ENCODE data around the gene LEMD2.

Gene LEMD2

DNA sequence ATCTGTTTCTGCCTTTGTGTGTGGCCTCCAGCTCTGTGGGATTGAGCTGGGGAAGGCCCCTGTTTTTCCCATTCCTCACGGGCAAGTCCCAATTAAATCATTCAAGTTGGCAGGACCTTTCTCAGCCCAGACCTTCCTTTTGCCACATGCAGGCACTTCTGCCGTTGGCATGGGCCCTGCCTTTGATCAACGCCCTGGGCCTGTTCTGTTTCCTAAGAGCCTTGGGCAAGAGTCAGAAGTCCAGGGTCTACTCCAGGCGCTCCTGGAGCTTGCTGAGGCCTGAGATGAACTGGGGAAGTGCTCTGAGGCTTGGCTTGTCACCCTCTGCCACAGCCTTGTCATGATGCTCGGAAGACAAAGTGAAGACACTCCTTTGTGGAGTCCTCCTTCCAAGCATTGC is 49.4 kb downstream of the LEMD2 start:
- TF ChIP-seq ZNF660 (tag by site-specific recombination; IDR thresholded peaks at IDR 0.05) = no peak
- TF ChIP-seq ZBTB21 (tag by site-specific recombination; IDR thresholded peaks at IDR 0.05) = no peak
- TF ChIP-seq, protein P1, sequence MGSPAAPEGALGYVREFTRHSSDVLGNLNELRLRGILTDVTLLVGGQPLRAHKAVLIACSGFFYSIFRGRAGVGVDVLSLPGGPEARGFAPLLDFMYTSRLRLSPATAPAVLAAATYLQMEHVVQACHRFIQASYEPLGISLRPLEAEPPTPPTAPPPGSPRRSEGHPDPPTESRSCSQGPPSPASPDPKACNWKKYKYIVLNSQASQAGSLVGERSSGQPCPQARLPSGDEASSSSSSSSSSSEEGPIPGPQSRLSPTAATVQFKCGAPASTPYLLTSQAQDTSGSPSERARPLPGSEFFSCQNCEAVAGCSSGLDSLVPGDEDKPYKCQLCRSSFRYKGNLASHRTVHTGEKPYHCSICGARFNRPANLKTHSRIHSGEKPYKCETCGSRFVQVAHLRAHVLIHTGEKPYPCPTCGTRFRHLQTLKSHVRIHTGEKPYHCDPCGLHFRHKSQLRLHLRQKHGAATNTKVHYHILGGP (tag by site-specific recombination; IDR thresholded peaks at IDR 0.05) = no peak
- no peak for TF ChIP-seq IKZF3 (tag by site-specific recombination; IDR thresholded peaks at IDR 0.05)
- no peak for TF ChIP-seq OSR2 (tag by site-specific recombination; IDR thresholded peaks at IDR 0.05)
- TF ChIP-seq, protein P2, sequence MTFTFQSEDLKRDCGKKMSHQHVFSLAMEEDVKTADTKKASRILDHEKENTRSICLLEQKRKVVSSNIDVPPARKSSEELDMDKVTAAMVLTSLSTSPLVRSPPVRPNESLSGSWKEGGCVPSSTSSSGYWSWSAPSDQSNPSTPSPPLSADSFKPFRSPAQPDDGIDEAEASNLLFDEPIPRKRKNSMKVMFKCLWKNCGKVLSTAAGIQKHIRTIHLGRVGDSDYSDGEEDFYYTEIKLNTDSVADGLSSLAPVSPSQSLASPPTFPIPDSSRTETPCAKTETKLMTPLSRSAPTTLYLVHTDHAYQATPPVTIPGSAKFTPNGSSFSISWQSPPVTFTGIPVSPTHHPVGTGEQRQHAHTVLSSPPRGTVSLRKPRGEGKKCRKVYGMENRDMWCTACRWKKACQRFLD (tag by site-specific recombination; IDR thresholded peaks at IDR 0.05) = no peak
- no peak for TF ChIP-seq ZNF223 (tag by site-specific recombination; IDR thresholded peaks at IDR 0.05)
- no peak for TF ChIP-seq SP7 (tag by site-specific recombination; IDR thresholded peaks at IDR 0.05)
- no peak for TF ChIP-seq PRDM1 (tag by site-specific recombination; IDR thresholded peaks at IDR 0.05)
- no peak for TF ChIP-seq ZNF792 (tag by site-specific recombination; IDR thresholded peaks at IDR 0.05)
- no peak for TF ChIP-seq KLF9 (tag by site-specific recombination; IDR thresholded peaks at IDR 0.05; ENCODE audit: low read depth)
- no peak for TF ChIP-seq ZNF19 (tag by site-specific recombination; IDR thresholded peaks at IDR 0.05; ENCODE audit: low read depth)
- TF ChIP-seq ZNF157 (tag by site-specific recombination; IDR thresholded peaks at IDR 0.05) = no peak

DNA sequence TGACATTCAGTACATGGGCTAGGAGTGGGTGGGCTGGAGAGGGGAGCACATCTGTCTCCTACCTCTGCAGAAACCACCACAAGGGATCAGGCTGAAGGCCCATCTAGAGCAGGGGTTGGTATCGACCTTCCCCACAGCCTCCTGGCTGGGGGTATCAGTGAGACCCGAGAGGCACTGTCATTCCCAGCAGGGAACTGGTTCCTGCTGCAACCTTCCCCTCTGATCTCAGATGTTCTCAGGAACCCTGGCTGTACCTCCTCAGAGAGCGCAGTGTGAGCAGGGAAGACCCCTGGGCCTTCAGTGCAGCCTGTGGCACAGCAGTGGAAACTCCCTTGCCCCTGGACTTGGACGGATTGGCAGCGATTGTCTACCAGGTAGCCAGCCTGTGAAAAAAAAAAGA is 50.1 kb downstream of the LEMD2 start:
- ChIA-PET POLR2A (no interaction called here), CTCF (interaction anchor here (1.1 to 1.6 kb wide), 2 partner anchors 38 to 289 kb away, joined by 3 read pairs; no protein-coding TSS in a partner anchor)
- H3K4me3 ChIP-seq (ENCODE audit: low read depth, low read length) = no peak overlapping the region
- peaks cover under 1% of the 10 kb centered on the region; the same call in 1 of the 2 replicates for H3K4me1 ChIP-seq (ENCODE audit: control insufficient read depth, insufficient read depth, low read length)
- no peaks in the 10 kb centered on the region for H3K36me3 ChIP-seq (ENCODE audit: control insufficient read depth in 2 of 2, insufficient read depth in 1 of 2, low read length in 2 of 2)
- H3K9me3 ChIP-seq (ENCODE audit: control insufficient read depth, insufficient read depth, low read depth, low read length) = no peaks in the 10 kb centered on the region
- no peak overlapping the region for H3K27ac ChIP-seq (ENCODE audit: extremely low read depth, low read depth, low read length)
- TF ChIP-seq ZIC2 (tag by site-specific recombination; IDR thresholded peaks at IDR 0.05) (peak; percentile 98), ZNF530 (tag by site-specific recombination; IDR thresholded peaks at IDR 0.05; ENCODE audit: low read depth) (no peak)

More for the DNA sequence above, 49.4 kb downstream of the LEMD2 start:
- H3K9me3 ChIP-seq (ENCODE audit: control insufficient read depth, insufficient read depth, low read depth, low read length) = no peaks in the 10 kb centered on the region
- no peak overlapping the region for H3K4me3 ChIP-seq (ENCODE audit: low read depth, low read length)
- ChIA-PET POLR2A (interaction anchor here (0.6 kb wide), 1 partner anchor 108 kb away, joined by 3 read pairs; no protein-coding TSS in a partner anchor), CTCF (interaction anchor here (0.6 to 1.1 kb wide), 4 partner anchors 16 to 1849 kb away, joined by 3 to 4 read pairs (median 3); no protein-coding TSS in a partner anchor)
- no peak overlapping the region for H3K27ac ChIP-seq (ENCODE audit: extremely low read depth, low read depth, low read length)
- H3K4me1 ChIP-seq (ENCODE audit: control insufficient read depth, insufficient read depth, low read length) = peaks cover 7% of the 10 kb centered on the region
- no peaks in the 10 kb centered on the region for H3K36me3 ChIP-seq (ENCODE audit: control insufficient read depth in 2 of 2, insufficient read depth in 1 of 2, low read length in 2 of 2)

DNA sequence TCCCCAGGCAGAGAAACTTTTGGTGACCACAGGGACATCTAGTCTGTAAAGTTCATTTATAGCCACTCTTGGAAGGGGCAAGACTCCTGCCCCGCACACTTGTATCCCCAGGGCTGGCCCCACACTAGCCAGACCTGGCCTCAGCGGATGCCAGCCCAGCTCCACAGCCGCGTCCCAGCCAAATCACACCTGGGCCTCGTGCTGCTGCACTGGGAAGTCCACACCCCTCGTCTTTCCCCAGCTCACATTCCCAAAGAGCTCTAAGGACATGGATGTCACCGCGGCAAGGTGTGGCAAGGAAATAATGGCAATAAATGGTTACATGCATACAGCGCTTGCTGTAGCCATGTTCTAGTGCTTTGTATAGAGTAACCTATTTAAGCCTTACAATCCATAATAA is 50.8 kb downstream of the LEMD2 start:
- no peaks in the 10 kb centered on the region for H3K9me3 ChIP-seq (ENCODE audit: control insufficient read depth, insufficient read depth, low read depth, low read length)
- POLR2A ChIA-PET = interaction anchor here (1.4 kb wide), 1 partner anchor 27 kb away, joined by 6 read pairs; the partner anchor contains the start of gene UQCC2
- H3K4me3 ChIP-seq (ENCODE audit: low read depth, low read length) = no peak overlapping the region
- no peaks in the 10 kb centered on the region for H3K36me3 ChIP-seq (ENCODE audit: control insufficient read depth in 2 of 2, insufficient read depth in 1 of 2, low read length in 2 of 2)
- CTCF ChIA-PET = interaction anchor here (0.7 to 1.6 kb wide), 4 partner anchors 21 to 290 kb away, joined by 3 to 5 read pairs (median 3); no protein-coding TSS in a partner anchor
- no peak overlapping the region for H3K27ac ChIP-seq (ENCODE audit: extremely low read depth, low read depth, low read length)
- H3K4me1 ChIP-seq (ENCODE audit: control insufficient read depth, insufficient read depth, low read length) = no peaks in the 10 kb centered on the region
- TF ChIP-seq GLI2 (tag by site-specific recombination; IDR thresholded peaks at IDR 0.05; ENCODE audit: borderline replicate concordance, low read depth) = no peak
- TF ChIP-seq ZNF548 (tag by site-specific recombination; IDR thresholded peaks at IDR 0.05) = no peak
- TF ChIP-seq ZNF292 (tag by site-specific recombination; IDR thresholded peaks at IDR 0.05; ENCODE audit: borderline replicate concordance, low read depth) = no peak
- TF ChIP-seq, protein P3, sequence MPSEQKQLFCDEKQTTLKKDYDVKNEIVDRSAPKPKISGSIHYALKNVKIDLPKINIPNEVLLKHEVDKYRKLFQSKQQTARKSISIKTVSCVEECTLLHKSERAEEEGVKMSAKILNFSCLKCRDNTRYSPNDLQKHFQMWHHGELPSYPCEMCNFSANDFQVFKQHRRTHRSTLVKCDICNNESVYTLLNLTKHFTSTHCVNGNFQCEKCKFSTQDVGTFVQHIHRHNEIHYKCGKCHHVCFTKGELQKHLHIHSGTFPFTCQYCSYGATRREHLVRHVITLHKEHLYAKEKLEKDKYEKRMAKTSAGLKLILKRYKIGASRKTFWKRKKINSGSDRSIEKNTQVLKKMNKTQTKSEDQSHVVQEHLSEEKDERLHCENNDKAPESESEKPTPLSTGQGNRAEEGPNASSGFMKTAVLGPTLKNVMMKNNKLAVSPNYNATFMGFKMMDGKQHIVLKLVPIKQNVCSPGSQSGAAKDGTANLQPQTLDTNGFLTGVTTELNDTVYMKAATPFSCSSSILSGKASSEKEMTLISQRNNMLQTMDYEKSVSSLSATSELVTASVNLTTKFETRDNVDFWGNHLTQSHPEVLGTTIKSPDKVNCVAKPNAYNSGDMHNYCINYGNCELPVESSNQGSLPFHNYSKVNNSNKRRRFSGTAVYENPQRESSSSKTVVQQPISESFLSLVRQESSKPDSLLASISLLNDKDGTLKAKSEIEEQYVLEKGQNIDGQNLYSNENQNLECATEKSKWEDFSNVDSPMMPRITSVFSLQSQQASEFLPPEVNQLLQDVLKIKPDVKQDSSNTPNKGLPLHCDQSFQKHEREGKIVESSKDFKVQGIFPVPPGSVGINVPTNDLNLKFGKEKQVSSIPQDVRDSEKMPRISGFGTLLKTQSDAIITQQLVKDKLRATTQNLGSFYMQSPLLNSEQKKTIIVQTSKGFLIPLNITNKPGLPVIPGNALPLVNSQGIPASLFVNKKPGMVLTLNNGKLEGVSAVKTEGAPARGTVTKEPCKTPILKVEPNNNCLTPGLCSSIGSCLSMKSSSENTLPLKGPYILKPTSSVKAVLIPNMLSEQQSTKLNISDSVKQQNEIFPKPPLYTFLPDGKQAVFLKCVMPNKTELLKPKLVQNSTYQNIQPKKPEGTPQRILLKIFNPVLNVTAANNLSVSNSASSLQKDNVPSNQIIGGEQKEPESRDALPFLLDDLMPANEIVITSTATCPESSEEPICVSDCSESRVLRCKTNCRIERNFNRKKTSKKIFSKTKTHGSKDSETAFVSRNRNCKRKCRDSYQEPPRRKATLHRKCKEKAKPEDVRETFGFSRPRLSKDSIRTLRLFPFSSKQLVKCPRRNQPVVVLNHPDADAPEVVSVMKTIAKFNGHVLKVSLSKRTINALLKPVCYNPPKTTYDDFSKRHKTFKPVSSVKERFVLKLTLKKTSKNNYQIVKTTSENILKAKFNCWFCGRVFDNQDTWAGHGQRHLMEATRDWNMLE (tag by site-specific recombination; conservative IDR thresholded peaks at IDR 0.05; ENCODE audit: low read depth) = no peak
- no peak for TF ChIP-seq ZNF138 (tag by site-specific recombination; IDR thresholded peaks at IDR 0.05; ENCODE audit: borderline replicate concordance)
- TF ChIP-seq ZNF610 (tag by site-specific recombination; IDR thresholded peaks at IDR 0.05; ENCODE audit: borderline replicate concordance) = no peak
- TF ChIP-seq ZNF155 (tag by site-specific recombination; IDR thresholded peaks at IDR 0.05) = no peak
- no peak for TF ChIP-seq ZNF202 (tag by site-specific recombination; IDR thresholded peaks at IDR 0.05; ENCODE audit: borderline replicate concordance)
- TF ChIP-seq ZNF473 (tag by site-specific recombination; IDR thresholded peaks at IDR 0.05) = no peak
- TF ChIP-seq ZFP41 (tag by site-specific recombination; IDR thresholded peaks at IDR 0.05; ENCODE audit: borderline replicate concordance) = no peak
- TF ChIP-seq BCL11A (tag by site-specific recombination; IDR thresholded peaks at IDR 0.05; ENCODE audit: low read depth) = no peak

All from HEK293 (cell line).